ENCODE data around the gene MLXIPL.
A peak's percentile ranks its signal among the peaks of the same experiment; 100 is the strongest.
"Not testable (repeated sequence)": the region's sequence is repeated elsewhere in the genome, so short reads cannot be mapped to it uniquely, and the experiment has no call there.

Gene MLXIPL

DNA sequence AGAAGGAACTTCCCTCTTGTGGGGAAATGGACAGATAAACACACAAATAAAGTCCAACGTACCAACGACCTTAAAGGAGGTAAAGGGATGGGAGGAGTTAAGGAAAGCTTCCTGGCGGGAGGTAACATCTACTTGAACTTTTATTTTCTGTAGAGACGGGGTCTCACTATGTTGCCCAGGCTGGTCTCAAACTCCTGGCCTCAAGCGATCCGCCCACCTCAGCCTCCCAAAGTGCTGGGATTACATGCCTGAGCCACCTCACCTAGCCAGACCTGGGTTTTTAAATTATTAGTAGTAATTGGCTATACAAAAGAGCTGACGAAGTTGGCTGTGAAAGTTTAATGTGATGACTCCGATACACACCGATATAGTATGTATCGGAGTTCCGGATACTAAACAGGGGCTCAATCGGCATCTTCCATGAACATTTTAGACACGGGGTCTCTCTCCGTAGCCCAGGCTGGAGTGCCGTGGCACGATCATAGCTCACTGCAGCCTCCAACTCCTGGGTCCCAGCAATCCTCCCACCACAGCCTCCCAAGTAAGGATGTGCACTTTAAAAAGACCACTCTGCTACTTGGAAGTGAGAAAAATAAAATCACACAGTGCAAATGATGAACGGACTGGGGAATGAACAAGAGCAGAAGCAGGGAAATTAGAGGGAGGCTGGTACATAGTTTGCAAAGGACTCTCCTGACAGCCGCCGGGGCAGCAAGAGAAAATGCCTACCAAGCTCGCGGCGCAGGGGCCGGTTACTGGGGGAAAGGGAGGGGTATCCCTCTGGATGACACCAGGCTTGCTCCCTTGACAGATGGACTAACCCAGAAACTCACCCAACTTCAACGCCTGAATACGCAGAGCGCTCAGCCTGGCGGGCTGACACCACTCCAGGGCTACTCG is 67.9 kb downstream of the MLXIPL start:
- peak in 1 of 3 donors; percentile 15 for DNase-seq
- ChIA-PET CTCF (interaction anchor here (0.6 to 1.3 kb wide), 6 partner anchors 9 to 51 kb away, joined by 3 to 4 read pairs (median 4); no protein-coding TSS in a partner anchor), POLR2A (interaction anchor here (0.7 to 1.8 kb wide), 3 partner anchors 34 to 1656 kb away, joined by 4 to 5 read pairs (median 4); partner anchors contain the start of gene BAZ1B)
- Histone ChIP-seq H3K4me1 (ENCODE audit: control extremely low read depth in 1 of 4, control insufficient read depth in 4 of 4, insufficient read depth in 4 of 4, low read length in 3 of 4) (peaks cover 4 to 33% (median 21%) of the 10 kb centered on the region in 4 experiments), H3K27me3 (replicated peaks in 2 of 5; ENCODE audit: control insufficient read depth in 4 of 5, insufficient read depth in 5 of 5, low read length in 4 of 5) (no peaks in the 10 kb centered on the region), H3K4me3 (ENCODE audit: control insufficient read depth in 1 of 7, extremely low read depth in 1 of 7, insufficient read depth in 4 of 7, low read depth in 2 of 7, low read length in 6 of 7) (peak overlapping the region; percentile 51 to 96 (median 83)), H3K36me3 (ENCODE audit: control insufficient read depth in 4 of 4, insufficient read depth in 4 of 4, low read length in 3 of 4) (peaks cover 2 to 25% (median 16%) of the 10 kb centered on the region in 4 experiments), H3K27ac (ENCODE audit: insufficient read depth in 1 of 2, low read depth in 1 of 2, low read length in 2 of 2, poor library complexity in 1 of 2, severe bottlenecking in 2 of 2) (peak overlapping the region; percentile 46 to 93), H3K9me3 (ENCODE audit: control extremely low read depth in 1 of 5, control insufficient read depth in 4 of 5, insufficient read depth in 2 of 5, low read depth in 1 of 5, low read length in 4 of 5) (no peaks in the 10 kb centered on the region)
- 45% methylated on average over 17 of the region's 28 CpGs for WGBS (ENCODE audit: insufficient coverage)

DNA sequence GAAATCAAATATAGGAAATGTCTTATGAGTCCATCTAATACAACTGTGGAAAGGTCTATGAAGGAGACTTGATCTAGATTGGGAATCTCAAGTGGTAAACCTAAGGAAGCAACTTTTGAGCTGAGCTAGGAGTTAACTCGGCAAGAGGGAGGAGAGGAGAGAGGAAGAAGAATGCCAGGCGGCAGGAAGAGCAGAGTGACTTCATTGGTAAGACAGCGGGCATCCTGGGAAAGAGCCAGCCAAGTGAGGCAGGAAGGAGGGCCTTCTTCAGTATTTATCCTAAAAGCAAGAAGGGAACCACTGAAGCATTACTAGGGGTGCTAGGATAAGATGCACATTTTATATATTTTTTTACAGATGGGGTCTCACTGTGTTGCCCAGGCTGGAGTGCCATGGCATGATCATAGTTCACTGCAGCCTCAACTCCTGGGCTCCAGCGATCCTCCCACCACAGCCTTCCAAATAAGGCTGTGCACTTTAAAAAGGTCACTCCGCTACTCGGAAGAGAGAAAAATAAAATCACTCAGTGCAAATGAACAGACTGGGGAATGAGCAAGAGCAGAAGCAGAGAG is 68.8 kb downstream of the MLXIPL start:
- ChIA-PET POLR2A (no interaction called here), CTCF (no interaction called here)
- 86% methylated on average over 5 of the region's 6 CpGs for WGBS (ENCODE audit: insufficient coverage)
- no peak for DNase-seq
- H3K9me3 ChIP-seq (ENCODE audit: control extremely low read depth in 1 of 5, control insufficient read depth in 4 of 5, insufficient read depth in 2 of 5, low read depth in 1 of 5, low read length in 4 of 5): no peaks in the 10 kb centered on the region
- peak overlapping the region in 1 of 2 experiments; percentile 93 for H3K27ac ChIP-seq (ENCODE audit: insufficient read depth in 1 of 2, low read depth in 1 of 2, low read length in 2 of 2, poor library complexity in 1 of 2, severe bottlenecking in 2 of 2)
- H3K4me3 ChIP-seq (ENCODE audit: control insufficient read depth in 1 of 7, extremely low read depth in 1 of 7, insufficient read depth in 4 of 7, low read depth in 2 of 7, low read length in 6 of 7): peak overlapping the region in 4 of 7 experiments; percentile 80 to 96 (median 86)
- H3K36me3 ChIP-seq (ENCODE audit: control insufficient read depth in 4 of 4, insufficient read depth in 4 of 4, low read length in 3 of 4): peaks cover 7 to 30% (median 22%) of the 10 kb centered on the region in 4 experiments
- H3K4me1 ChIP-seq (ENCODE audit: control extremely low read depth in 1 of 4, control insufficient read depth in 4 of 4, insufficient read depth in 4 of 4, low read length in 3 of 4): peaks cover 4 to 30% (median 21%) of the 10 kb centered on the region in 4 experiments
- no peaks in the 10 kb centered on the region for H3K27me3 ChIP-seq (replicated peaks in 2 of 5; ENCODE audit: control insufficient read depth in 4 of 5, insufficient read depth in 5 of 5, low read length in 4 of 5)

DNA sequence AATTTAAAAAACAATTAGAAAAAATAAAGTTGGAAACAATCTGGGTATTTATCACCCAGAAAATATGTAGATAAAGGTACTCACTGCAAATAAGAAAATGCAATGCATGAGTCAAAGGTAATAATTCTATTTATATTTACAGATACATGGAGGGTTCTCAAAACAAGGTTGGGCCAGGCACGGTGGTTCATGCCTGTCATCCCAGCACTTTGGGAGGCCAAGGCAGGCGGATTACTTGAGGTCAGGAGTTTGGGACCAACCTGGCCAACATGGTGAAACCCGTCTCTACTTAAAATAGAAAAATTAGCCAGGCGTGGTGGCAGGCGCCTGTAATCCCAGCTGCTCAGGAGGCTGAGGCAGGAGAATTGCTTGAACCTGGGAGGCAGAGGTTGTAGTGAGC is 74.2 kb downstream of the MLXIPL start:
- peaks cover 13 to 62% (median 31%) of the 10 kb centered on the region in 4 experiments for H3K36me3 ChIP-seq (ENCODE audit: control insufficient read depth in 4 of 4, insufficient read depth in 4 of 4, low read length in 3 of 4)
- H3K4me3 ChIP-seq (ENCODE audit: control insufficient read depth in 1 of 7, extremely low read depth in 1 of 7, insufficient read depth in 4 of 7, low read depth in 2 of 7, low read length in 6 of 7); POLR2A ChIA-PET; H3K9me3 ChIP-seq (ENCODE audit: control extremely low read depth in 1 of 5, control insufficient read depth in 4 of 5, insufficient read depth in 2 of 5, low read depth in 1 of 5, low read length in 4 of 5); H3K4me1 ChIP-seq (ENCODE audit: control extremely low read depth in 1 of 4, control insufficient read depth in 4 of 4, insufficient read depth in 4 of 4, low read length in 3 of 4); DNase-seq; H3K27ac ChIP-seq (ENCODE audit: insufficient read depth in 1 of 2, low read depth in 1 of 2, low read length in 2 of 2, poor library complexity in 1 of 2, severe bottlenecking in 2 of 2); H3K27me3 ChIP-seq (replicated peaks in 2 of 5; ENCODE audit: control insufficient read depth in 4 of 5, insufficient read depth in 5 of 5, low read length in 4 of 5): not testable (repeated sequence)
- 100% methylated on average over 5 of the region's 5 CpGs for WGBS (ENCODE audit: insufficient coverage)
- CTCF ChIA-PET: interaction anchor here (0.5 to 1.5 kb wide), 4 partner anchors 10 to 181 kb away, joined by 3 read pairs; no protein-coding TSS in a partner anchor

DNA sequence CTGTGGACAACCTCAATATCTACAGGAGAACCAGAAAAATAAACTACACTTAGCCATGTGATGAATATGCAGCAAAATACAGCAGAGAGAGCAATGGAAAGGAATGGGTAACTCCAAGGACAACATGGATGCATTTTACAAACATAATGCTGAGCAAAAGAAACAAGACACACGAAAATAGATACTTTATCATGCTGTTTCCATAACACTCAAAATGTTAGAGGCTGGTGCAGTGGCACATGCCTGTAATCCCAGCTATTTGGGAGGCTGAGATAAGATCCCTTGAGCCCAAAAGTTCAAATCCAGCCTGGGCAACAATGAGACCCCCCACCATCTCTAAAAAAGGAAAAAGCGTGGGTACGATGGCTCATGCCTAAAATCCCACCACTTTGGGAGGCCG is 75.1 kb downstream of the MLXIPL start:
- Histone ChIP-seq H3K27me3 (replicated peaks in 2 of 5; ENCODE audit: control insufficient read depth in 4 of 5, insufficient read depth in 5 of 5, low read length in 4 of 5) (no peaks in the 10 kb centered on the region), H3K27ac (ENCODE audit: insufficient read depth in 1 of 2, low read depth in 1 of 2, low read length in 2 of 2, poor library complexity in 1 of 2, severe bottlenecking in 2 of 2) (no peak overlapping the region), H3K9me3 (ENCODE audit: control extremely low read depth in 1 of 5, control insufficient read depth in 4 of 5, insufficient read depth in 2 of 5, low read depth in 1 of 5, low read length in 4 of 5) (no peaks in the 10 kb centered on the region), H3K36me3 (ENCODE audit: control insufficient read depth in 4 of 4, insufficient read depth in 4 of 4, low read length in 3 of 4) (peaks cover 16 to 60% (median 27%) of the 10 kb centered on the region in 4 experiments), H3K4me3 (ENCODE audit: control insufficient read depth in 1 of 7, extremely low read depth in 1 of 7, insufficient read depth in 4 of 7, low read depth in 2 of 7, low read length in 6 of 7) (no peak overlapping the region), H3K4me1 (ENCODE audit: control extremely low read depth in 1 of 4, control insufficient read depth in 4 of 4, insufficient read depth in 4 of 4, low read length in 3 of 4) (no peaks in the 10 kb centered on the region)
- ChIA-PET POLR2A (no interaction called here), CTCF (interaction anchor here (1.1 to 1.5 kb wide), 2 partner anchors 9 to 26 kb away, joined by 3 read pairs; no protein-coding TSS in a partner anchor)
- no CpG with 5 or more reads among the region's 4 CpGs for WGBS (ENCODE audit: insufficient coverage)
- no peak for DNase-seq

DNA sequence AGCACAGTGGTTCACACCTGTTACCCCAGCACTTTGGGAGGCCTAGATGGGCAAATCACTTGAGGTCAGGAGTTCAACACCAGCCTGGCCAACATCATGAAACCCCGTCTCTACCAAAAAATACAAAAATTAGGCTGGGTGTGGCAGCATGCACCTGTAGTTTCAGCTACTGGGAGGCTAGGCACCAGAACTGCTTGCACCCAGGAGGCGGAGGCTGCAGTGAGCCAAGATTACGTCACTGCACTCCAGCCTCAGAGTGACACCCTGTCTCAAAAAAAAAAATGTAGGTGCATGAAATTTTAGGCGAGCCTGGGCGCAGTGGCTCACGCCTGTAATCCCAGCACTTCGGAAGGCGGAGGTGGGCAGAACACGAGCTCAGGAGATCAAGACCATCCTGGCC is 76.5 kb downstream of the MLXIPL start:
- POLR2A ChIA-PET: no interaction called here
- no peaks in the 10 kb centered on the region for H3K9me3 ChIP-seq (ENCODE audit: control extremely low read depth in 1 of 5, control insufficient read depth in 4 of 5, insufficient read depth in 2 of 5, low read depth in 1 of 5, low read length in 4 of 5)
- peaks cover 21 to 63% (median 25%) of the 10 kb centered on the region in 4 experiments for H3K36me3 ChIP-seq (ENCODE audit: control insufficient read depth in 4 of 4, insufficient read depth in 4 of 4, low read length in 3 of 4)
- no peak overlapping the region for H3K27ac ChIP-seq (ENCODE audit: insufficient read depth in 1 of 2, low read depth in 1 of 2, low read length in 2 of 2, poor library complexity in 1 of 2, severe bottlenecking in 2 of 2)
- H3K27me3 ChIP-seq (replicated peaks in 2 of 5; ENCODE audit: control insufficient read depth in 4 of 5, insufficient read depth in 5 of 5, low read length in 4 of 5): no peaks in the 10 kb centered on the region
- 92% methylated on average over 8 of the region's 9 CpGs for WGBS (ENCODE audit: insufficient coverage)
- CTCF ChIA-PET: interaction anchor here (0.8 to 2.1 kb wide), 3 partner anchors 9 to 181 kb away, joined by 3 to 10 read pairs (median 3); no protein-coding TSS in a partner anchor
- no peak for DNase-seq
- H3K4me1 ChIP-seq (ENCODE audit: control extremely low read depth in 1 of 4, control insufficient read depth in 4 of 4, insufficient read depth in 4 of 4, low read length in 3 of 4): no peaks in the 10 kb centered on the region
- H3K4me3 ChIP-seq (ENCODE audit: control insufficient read depth in 1 of 7, extremely low read depth in 1 of 7, insufficient read depth in 4 of 7, low read depth in 2 of 7, low read length in 6 of 7): no peak overlapping the region

DNA sequence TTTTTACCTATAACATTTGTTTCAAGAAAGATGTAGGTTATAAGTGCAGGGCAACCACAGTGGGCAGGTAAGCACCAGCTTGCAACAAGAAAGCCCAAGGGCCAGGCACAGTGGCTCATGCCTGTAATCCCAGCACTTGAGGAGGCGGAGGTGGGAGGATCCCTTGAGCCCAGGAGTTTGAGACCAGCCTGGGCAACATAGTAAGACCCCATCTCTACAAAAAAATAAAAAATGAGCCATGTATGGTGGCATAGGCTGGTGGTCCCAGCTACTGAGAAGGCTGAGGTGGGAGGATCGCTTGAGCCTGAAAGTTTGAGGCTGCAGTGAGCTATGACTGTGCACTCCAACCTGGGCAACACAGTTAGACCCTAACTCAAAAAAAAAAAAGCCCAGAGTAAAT is 79.6 kb downstream of the MLXIPL start:
- no peak overlapping the region for H3K4me3 ChIP-seq (ENCODE audit: control insufficient read depth in 1 of 7, extremely low read depth in 1 of 7, insufficient read depth in 4 of 7, low read depth in 2 of 7, low read length in 6 of 7)
- H3K4me1 ChIP-seq (ENCODE audit: control extremely low read depth in 1 of 4, control insufficient read depth in 4 of 4, insufficient read depth in 4 of 4, low read length in 3 of 4): no peaks in the 10 kb centered on the region
- peaks cover 22 to 64% (median 33%) of the 10 kb centered on the region in 4 experiments for H3K36me3 ChIP-seq (ENCODE audit: control insufficient read depth in 4 of 4, insufficient read depth in 4 of 4, low read length in 3 of 4)
- H3K27ac ChIP-seq (ENCODE audit: insufficient read depth in 1 of 2, low read depth in 1 of 2, low read length in 2 of 2, poor library complexity in 1 of 2, severe bottlenecking in 2 of 2): no peak overlapping the region
- 100% methylated on average over 2 of the region's 2 CpGs for WGBS (ENCODE audit: insufficient coverage)
- DNase-seq: no peak
- H3K9me3 ChIP-seq (ENCODE audit: control extremely low read depth in 1 of 5, control insufficient read depth in 4 of 5, insufficient read depth in 2 of 5, low read depth in 1 of 5, low read length in 4 of 5): no peaks in the 10 kb centered on the region
- POLR2A ChIA-PET: no interaction called here
- CTCF ChIA-PET: no interaction called here
- no peaks in the 10 kb centered on the region for H3K27me3 ChIP-seq (replicated peaks in 2 of 5; ENCODE audit: control insufficient read depth in 4 of 5, insufficient read depth in 5 of 5, low read length in 4 of 5)

Measured in common myeloid progenitor, CD34-positive (primary cell).